ENCODE data around the gene AXIN1.
"Not testable (repeated sequence)": the region's sequence is repeated elsewhere in the genome, so short reads cannot be mapped to it uniquely, and the experiment has no call there.

Gene AXIN1

GRCh38 chr16:265002-265529 lies 87.5 kb downstream of the AXIN1 start:
- Histone ChIP-seq H3K4me3 (ENCODE audit: low read length) (no peak overlapping the region), H3K4me1 (ENCODE audit: control insufficient read depth, insufficient read depth, low read length) (no peaks in the 10 kb centered on the region), H3K9me3 (ENCODE audit: control insufficient read depth, low read length) (no peaks in the 10 kb centered on the region), H3K27me3 (ENCODE audit: control insufficient read depth, insufficient read depth, low read length) (no peaks in the 10 kb centered on the region), H3K9ac (ENCODE audit: low read length) (no peak overlapping the region), H3K36me3 (ENCODE audit: control insufficient read depth, insufficient read depth, low read length) (no peaks in the 10 kb centered on the region)

- no peaks in the 10 kb centered on the region for H3K27me3 ChIP-seq (ENCODE audit: control insufficient read depth, insufficient read depth, low read length)
- no peaks in the 10 kb centered on the region for H3K9me3 ChIP-seq (ENCODE audit: control insufficient read depth, low read length)
- no peaks in the 10 kb centered on the region for H3K36me3 ChIP-seq (ENCODE audit: control insufficient read depth, insufficient read depth, low read length)
- H3K4me3 ChIP-seq (ENCODE audit: low read length): no peak overlapping the region
- no peak overlapping the region for H3K9ac ChIP-seq (ENCODE audit: low read length)
- H3K4me1 ChIP-seq (ENCODE audit: control insufficient read depth, insufficient read depth, low read length): no peaks in the 10 kb centered on the region
Measured at GRCh38 chr16:264440-264951, 88.0 kb downstream of the AXIN1 start.

GRCh38 chr16:263944-264343 lies 88.6 kb downstream of the AXIN1 start:
- Histone ChIP-seq H3K36me3 (ENCODE audit: control insufficient read depth, insufficient read depth, low read length) (no peaks in the 10 kb centered on the region), H3K9ac (ENCODE audit: low read length) (no peak overlapping the region), H3K9me3 (ENCODE audit: control insufficient read depth, low read length) (no peaks in the 10 kb centered on the region)

GRCh38 chr16:263182-263774 lies 89.2 kb downstream of the AXIN1 start:
- H3K4me1 ChIP-seq (ENCODE audit: control insufficient read depth, insufficient read depth, low read length): no peaks in the 10 kb centered on the region
- H3K4me3 ChIP-seq (ENCODE audit: low read length): no peak overlapping the region
- H3K9me3 ChIP-seq (ENCODE audit: control insufficient read depth, low read length): no peaks in the 10 kb centered on the region
- no peaks in the 10 kb centered on the region for H3K27me3 ChIP-seq (ENCODE audit: control insufficient read depth, insufficient read depth, low read length)
- H3K36me3 ChIP-seq (ENCODE audit: control insufficient read depth, insufficient read depth, low read length): no peaks in the 10 kb centered on the region
- H3K9ac ChIP-seq (ENCODE audit: low read length): no peak overlapping the region

More at GRCh38 chr16:263944-264343, 88.6 kb downstream of the AXIN1 start:
- no peaks in the 10 kb centered on the region for H3K4me1 ChIP-seq (ENCODE audit: control insufficient read depth, insufficient read depth, low read length)
- H3K4me3 ChIP-seq (ENCODE audit: low read length): no peak overlapping the region
- no peaks in the 10 kb centered on the region for H3K27me3 ChIP-seq (ENCODE audit: control insufficient read depth, insufficient read depth, low read length)

- Histone ChIP-seq H3K27me3 (ENCODE audit: control insufficient read depth, insufficient read depth, low read length) (no peaks in the 10 kb centered on the region), H3K9me3 (ENCODE audit: control insufficient read depth, low read length) (no peaks in the 10 kb centered on the region), H3K4me1 (ENCODE audit: control insufficient read depth, insufficient read depth, low read length) (no peaks in the 10 kb centered on the region), H3K36me3 (ENCODE audit: control insufficient read depth, insufficient read depth, low read length) (no peaks in the 10 kb centered on the region), H3K4me3 (ENCODE audit: low read length) (no peak overlapping the region), H3K9ac (ENCODE audit: low read length) (no peak overlapping the region)
Measured at GRCh38 chr16:262121-262745, 90.3 kb downstream of the AXIN1 start.

GRCh38 chr16:261031-261691 lies 91.4 kb downstream of the AXIN1 start:
- no peaks in the 10 kb centered on the region for H3K9me3 ChIP-seq (ENCODE audit: control insufficient read depth, low read length)
- no peaks in the 10 kb centered on the region for H3K4me1 ChIP-seq (ENCODE audit: control insufficient read depth, insufficient read depth, low read length)
- H3K27me3 ChIP-seq (ENCODE audit: control insufficient read depth, insufficient read depth, low read length): no peaks in the 10 kb centered on the region
- H3K9ac ChIP-seq (ENCODE audit: low read length): no peak overlapping the region
- H3K36me3 ChIP-seq (ENCODE audit: control insufficient read depth, insufficient read depth, low read length): no peaks in the 10 kb centered on the region
- no peak overlapping the region for H3K4me3 ChIP-seq (ENCODE audit: low read length)

GRCh38 chr16:260326-260725 lies 92.2 kb downstream of the AXIN1 start:
- H3K9me3 ChIP-seq (ENCODE audit: control insufficient read depth, low read length): no peaks in the 10 kb centered on the region
- no peaks in the 10 kb centered on the region for H3K36me3 ChIP-seq (ENCODE audit: control insufficient read depth, insufficient read depth, low read length)
- no peaks in the 10 kb centered on the region for H3K4me1 ChIP-seq (ENCODE audit: control insufficient read depth, insufficient read depth, low read length)
- H3K27me3 ChIP-seq (ENCODE audit: control insufficient read depth, insufficient read depth, low read length): no peaks in the 10 kb centered on the region
- H3K9ac ChIP-seq (ENCODE audit: low read length): no peak overlapping the region
- no peak overlapping the region for H3K4me3 ChIP-seq (ENCODE audit: low read length)

- no peak overlapping the region for H3K4me3 ChIP-seq (ENCODE audit: low read length)
- no peaks in the 10 kb centered on the region for H3K4me1 ChIP-seq (ENCODE audit: control insufficient read depth, insufficient read depth, low read length)
- no peaks in the 10 kb centered on the region for H3K36me3 ChIP-seq (ENCODE audit: control insufficient read depth, insufficient read depth, low read length)
- H3K9ac ChIP-seq (ENCODE audit: low read length): no peak overlapping the region
- no peaks in the 10 kb centered on the region for H3K9me3 ChIP-seq (ENCODE audit: control insufficient read depth, low read length)
- no peaks in the 10 kb centered on the region for H3K27me3 ChIP-seq (ENCODE audit: control insufficient read depth, insufficient read depth, low read length)
Measured at GRCh38 chr16:259814-260253, 92.7 kb downstream of the AXIN1 start.

- Histone ChIP-seq H3K9ac (ENCODE audit: low read length) (no peak overlapping the region), H3K4me3 (ENCODE audit: low read length) (no peak overlapping the region), H3K27me3 (ENCODE audit: control insufficient read depth, insufficient read depth, low read length) (no peaks in the 10 kb centered on the region), H3K36me3 (ENCODE audit: control insufficient read depth, insufficient read depth, low read length) (no peaks in the 10 kb centered on the region), H3K4me1 (ENCODE audit: control insufficient read depth, insufficient read depth, low read length) (peaks cover under 1% of the 10 kb centered on the region), H3K9me3 (ENCODE audit: control insufficient read depth, low read length) (no peaks in the 10 kb centered on the region)
Measured at GRCh38 chr16:259226-259625, 93.3 kb downstream of the AXIN1 start.

- H3K36me3 ChIP-seq (ENCODE audit: control insufficient read depth, insufficient read depth, low read length); H3K9me3 ChIP-seq (ENCODE audit: control insufficient read depth, low read length); H3K4me1 ChIP-seq (ENCODE audit: control insufficient read depth, insufficient read depth, low read length); H3K9ac ChIP-seq (ENCODE audit: low read length); H3K4me3 ChIP-seq (ENCODE audit: low read length); H3K27me3 ChIP-seq (ENCODE audit: control insufficient read depth, insufficient read depth, low read length): not testable (repeated sequence)
Measured at GRCh38 chr16:258091-258490, 94.4 kb downstream of the AXIN1 start.

GRCh38 chr16:255183-255582 lies 97.3 kb downstream of the AXIN1 start:
- H3K27me3 ChIP-seq (ENCODE audit: control insufficient read depth, insufficient read depth, low read length): no peaks in the 10 kb centered on the region
- H3K9ac ChIP-seq (ENCODE audit: low read length): no peak overlapping the region
- H3K9me3 ChIP-seq (ENCODE audit: control insufficient read depth, low read length): no peaks in the 10 kb centered on the region
- peaks cover 24% of the 10 kb centered on the region for H3K4me1 ChIP-seq (ENCODE audit: control insufficient read depth, insufficient read depth, low read length)
- no peak overlapping the region for H3K4me3 ChIP-seq (ENCODE audit: low read length)
- H3K36me3 ChIP-seq (ENCODE audit: control insufficient read depth, insufficient read depth, low read length): no peaks in the 10 kb centered on the region

GRCh38 chr16:254461-254860 lies 98.1 kb downstream of the AXIN1 start:
- Histone ChIP-seq H3K4me1 (ENCODE audit: control insufficient read depth, insufficient read depth, low read length) (peaks cover 28% of the 10 kb centered on the region), H3K36me3 (ENCODE audit: control insufficient read depth, insufficient read depth, low read length) (no peaks in the 10 kb centered on the region), H3K27me3 (ENCODE audit: control insufficient read depth, insufficient read depth, low read length) (no peaks in the 10 kb centered on the region), H3K9ac (ENCODE audit: low read length) (no peak overlapping the region), H3K9me3 (ENCODE audit: control insufficient read depth, low read length) (no peaks in the 10 kb centered on the region), H3K4me3 (ENCODE audit: low read length) (no peak overlapping the region)

Data from mucosa of stomach (tissue), 1 donor.